Mononuclear cell (primary cell): ENCODE results near the gene PSMD3. TPM values are rescaled to one million over a fixed set of nuclear protein-coding genes. Genes with fewer than 3 reads are reported as not detected.

ENCODE experiments used
- H3K27me3 ChIP-seq: 2 replicates; pipeline ENCODE4 v1.6.0; 2011; ENCODE audit warnings: low read length, control low read depth; ENCODE audit not compliant: insufficient read depth
- H3K4me1 ChIP-seq: 2 replicates; pipeline ENCODE4 v1.5.1; 2011; ENCODE audit warnings: mild to moderate bottlenecking, low read length, control low read depth; ENCODE audit not compliant: insufficient read depth
- H3K4me3 ChIP-seq: 2 replicates; pipeline ENCODE4 v1.5.1; 2011; ENCODE audit warnings: mild to moderate bottlenecking, low read length, moderate library complexity
- H3K9me3 ChIP-seq: 2 replicates; pipeline ENCODE4 v1.5.1; 2011; ENCODE audit warnings: low read depth, mild to moderate bottlenecking, control low read depth, low read length
- total RNA-seq: library from RNA; depleted of rRNA; stranded (reverse); fragments of >200 nt; gene quantifications from one replicate; pipeline ENCODE4 v1.2.3, GENCODE V29; 2012

PSMD3 gene
- total RNA-seq, 1 donor, result 54.9 TPM

DNA sequence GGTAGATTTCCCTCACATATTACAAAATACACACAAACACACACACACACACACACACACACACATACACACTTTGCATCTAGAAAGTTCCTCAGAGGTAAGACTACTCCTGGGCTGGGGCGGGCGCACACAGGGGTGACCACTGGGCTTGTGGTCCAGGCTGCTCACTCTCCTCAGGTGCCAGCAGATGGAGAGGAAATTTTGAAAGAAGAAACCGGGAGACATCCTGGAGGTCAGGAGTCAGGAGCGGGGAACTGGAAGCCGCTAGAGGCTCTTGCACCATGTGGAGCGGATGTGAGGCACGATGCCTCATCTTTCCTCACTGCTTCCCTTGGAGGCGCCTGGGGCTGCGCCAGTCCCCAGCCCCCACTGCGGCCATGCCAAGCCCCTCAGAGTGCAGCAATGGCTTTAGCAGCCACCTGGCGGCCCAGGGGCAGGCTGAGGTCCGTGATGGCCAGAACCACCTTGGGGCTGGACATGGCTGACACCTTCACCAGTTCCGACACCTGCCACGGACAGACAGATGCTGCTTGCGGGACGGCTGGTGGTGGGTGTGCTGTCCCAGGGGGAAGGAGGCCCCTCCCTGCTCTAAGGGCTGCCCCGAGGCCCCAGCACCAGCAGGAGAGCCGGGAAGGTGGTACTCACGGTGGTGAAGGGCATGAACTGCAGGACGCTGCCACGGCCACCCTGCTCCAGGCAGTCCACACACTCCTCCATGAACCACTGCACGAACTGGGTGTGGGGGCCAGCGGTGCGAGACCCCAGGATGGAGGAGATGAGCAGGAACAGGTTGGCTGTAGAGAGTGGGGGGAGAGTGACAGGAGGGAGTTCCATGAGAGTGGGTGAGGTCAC is 38.8 kb downstream of the PSMD3 start:
- Histone ChIP-seq H3K4me3 (no peak overlapping the region), H3K4me1 (no peaks in the 10 kb centered on the region), H3K27me3 (no peaks in the 10 kb centered on the region), H3K9me3 (no peaks in the 10 kb centered on the region)

DNA sequence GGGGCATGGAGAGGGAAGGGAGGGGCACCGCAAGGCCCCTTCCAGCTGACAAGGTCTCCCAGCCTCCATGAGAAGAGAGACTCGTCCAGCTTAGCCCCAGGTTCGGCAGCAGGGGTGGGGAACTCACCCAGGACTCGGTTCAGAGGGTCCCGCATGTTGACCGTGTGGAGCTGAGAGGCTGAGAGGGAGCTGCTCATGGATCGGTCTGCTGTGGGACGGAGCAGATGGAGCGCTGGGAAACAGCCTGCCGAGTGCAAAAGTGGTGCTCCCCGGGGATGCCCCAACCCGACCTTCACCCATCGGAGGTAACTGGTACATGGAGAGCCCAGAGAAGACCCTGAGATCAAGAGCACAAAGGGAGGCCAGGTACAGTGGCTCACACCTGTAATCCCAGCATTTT is 39.5 kb downstream of the PSMD3 start:
- no peaks in the 10 kb centered on the region for H3K4me1 ChIP-seq
- no peaks in the 10 kb centered on the region for H3K9me3 ChIP-seq
- no peaks in the 10 kb centered on the region for H3K27me3 ChIP-seq
- no peak overlapping the region for H3K4me3 ChIP-seq

DNA sequence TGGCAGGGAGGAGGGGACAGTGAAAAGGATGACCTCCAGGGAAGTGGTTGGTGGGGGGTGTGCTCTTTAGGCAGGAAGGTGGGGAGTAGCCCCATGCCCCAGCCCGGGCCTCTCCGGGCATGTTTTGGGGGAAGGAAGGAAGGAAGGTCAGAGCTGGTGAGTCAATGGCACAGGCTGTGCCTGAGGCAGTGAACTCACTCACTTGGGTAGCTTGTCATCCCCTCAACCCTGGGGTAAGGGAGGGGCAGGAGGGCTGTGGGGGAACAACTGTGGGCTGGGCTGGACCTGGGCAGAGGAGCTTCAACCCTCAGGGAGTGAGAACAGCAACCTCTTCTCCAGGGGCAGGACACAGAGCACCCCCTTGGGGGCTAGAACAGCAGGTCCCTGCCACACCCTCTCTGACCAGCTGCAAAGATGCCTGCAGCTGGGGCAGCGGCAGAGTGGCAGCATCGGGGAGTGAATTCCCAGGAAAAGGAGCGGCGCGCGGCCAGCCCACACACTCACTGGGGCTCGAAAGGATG is 40.9 kb downstream of the PSMD3 start:
- Histone ChIP-seq H3K4me1 (peaks cover 9% of the 10 kb centered on the region), H3K4me3 (no peak overlapping the region), H3K9me3 (no peaks in the 10 kb centered on the region), H3K27me3 (no peaks in the 10 kb centered on the region)

- Histone ChIP-seq H3K9me3 (no peaks in the 10 kb centered on the region), H3K27me3 (no peaks in the 10 kb centered on the region), H3K4me1 (peaks cover 14% of the 10 kb centered on the region), H3K4me3 (no peak overlapping the region)
Measured at GRCh38 chr17:40022497-40022896, 41.9 kb downstream of the PSMD3 start.

GRCh38 chr17:40022961-40023541 is 42.4 kb downstream of the PSMD3 start:
- no peaks in the 10 kb centered on the region for H3K9me3 ChIP-seq
- H3K4me3 ChIP-seq, result no peak overlapping the region
- H3K4me1 ChIP-seq, result peaks cover 14% of the 10 kb centered on the region
- no peaks in the 10 kb centered on the region for H3K27me3 ChIP-seq

GRCh38 chr17:40023590-40024292 is 43.1 kb downstream of the PSMD3 start:
- H3K4me1 ChIP-seq, result peaks cover 14% of the 10 kb centered on the region
- H3K27me3 ChIP-seq, result no peaks in the 10 kb centered on the region
- no peak overlapping the region for H3K4me3 ChIP-seq
- no peaks in the 10 kb centered on the region for H3K9me3 ChIP-seq

DNA sequence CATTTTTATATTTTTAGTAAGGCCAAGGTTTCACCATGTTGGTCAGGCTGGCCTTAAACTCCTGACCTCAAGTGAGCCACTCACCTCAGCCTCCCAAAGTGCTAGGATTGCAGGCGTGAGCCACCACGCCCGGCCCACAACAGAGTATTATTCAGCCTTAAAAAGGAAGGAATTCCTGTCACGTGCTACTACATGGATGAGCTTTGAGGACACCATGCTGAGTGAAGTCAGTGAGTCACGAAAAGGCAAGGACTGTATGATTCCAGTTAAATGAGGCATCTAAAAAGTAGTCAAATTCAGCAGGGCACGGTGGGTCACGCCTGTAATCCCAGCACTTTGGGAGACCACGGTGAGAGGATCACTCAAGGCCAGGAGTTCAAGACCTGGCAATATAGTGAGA is 44.3 kb downstream of the PSMD3 start:
- Histone ChIP-seq H3K4me3 (no peak overlapping the region), H3K9me3 (no peaks in the 10 kb centered on the region), H3K27me3 (no peaks in the 10 kb centered on the region), H3K4me1 (peaks cover 14% of the 10 kb centered on the region)

DNA sequence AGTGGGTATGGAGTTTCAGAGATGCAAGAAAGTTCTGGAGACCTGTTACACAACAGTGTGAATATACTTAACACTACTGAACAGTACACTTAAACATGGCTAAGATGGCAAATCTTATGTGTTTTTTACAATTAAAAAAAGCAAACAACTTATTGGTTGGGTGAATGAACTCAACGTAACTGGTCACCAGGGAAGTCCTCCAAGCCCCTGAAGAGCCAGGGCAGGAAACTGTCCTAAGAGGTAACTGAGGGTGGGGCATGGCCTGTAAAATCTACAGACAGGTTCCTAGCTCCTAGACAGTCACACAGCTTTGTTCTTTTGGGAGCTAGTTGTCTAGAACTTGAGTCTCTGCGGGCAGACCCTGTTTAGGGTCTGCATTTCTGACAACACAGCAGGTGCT is 45.0 kb downstream of the PSMD3 start:
- H3K4me1 ChIP-seq, result peaks cover 14% of the 10 kb centered on the region
- H3K27me3 ChIP-seq, result no peaks in the 10 kb centered on the region
- no peaks in the 10 kb centered on the region for H3K9me3 ChIP-seq
- no peak overlapping the region for H3K4me3 ChIP-seq

- no peak overlapping the region for H3K4me3 ChIP-seq
- H3K4me1 ChIP-seq, result peaks cover 14% of the 10 kb centered on the region
- H3K27me3 ChIP-seq, result no peaks in the 10 kb centered on the region
- H3K9me3 ChIP-seq, result no peaks in the 10 kb centered on the region
Measured at GRCh38 chr17:40025991-40026815, 45.6 kb downstream of the PSMD3 start.

GRCh38 chr17:40026816-40027613 is 46.4 kb downstream of the PSMD3 start:
- H3K27me3 ChIP-seq, result no peaks in the 10 kb centered on the region
- no peaks in the 10 kb centered on the region for H3K9me3 ChIP-seq
- H3K4me1 ChIP-seq, result peaks cover 14% of the 10 kb centered on the region
- H3K4me3 ChIP-seq, result no peak overlapping the region

DNA sequence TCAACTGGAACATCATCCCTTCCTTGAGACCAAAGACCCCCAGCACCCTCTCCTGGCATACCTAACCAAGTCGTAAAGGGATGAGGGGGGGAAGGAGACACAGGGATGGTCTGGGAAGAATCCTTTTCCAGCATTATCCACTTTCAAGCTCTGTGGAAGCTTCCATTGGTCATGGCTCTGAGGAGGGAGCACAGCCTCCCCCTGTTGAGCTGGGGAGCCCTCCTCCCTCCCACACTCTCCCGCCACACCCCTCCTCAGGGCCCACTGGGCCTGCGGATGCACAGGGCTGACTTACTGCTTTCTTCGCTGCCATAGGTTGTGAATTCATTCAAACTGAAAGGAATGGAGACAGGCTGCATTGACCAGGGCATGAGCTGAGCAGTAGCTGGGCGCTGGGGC is 47.0 kb downstream of the PSMD3 start:
- Histone ChIP-seq H3K4me1 (peaks cover 14% of the 10 kb centered on the region), H3K27me3 (no peaks in the 10 kb centered on the region), H3K4me3 (no peak overlapping the region), H3K9me3 (no peaks in the 10 kb centered on the region)

DNA sequence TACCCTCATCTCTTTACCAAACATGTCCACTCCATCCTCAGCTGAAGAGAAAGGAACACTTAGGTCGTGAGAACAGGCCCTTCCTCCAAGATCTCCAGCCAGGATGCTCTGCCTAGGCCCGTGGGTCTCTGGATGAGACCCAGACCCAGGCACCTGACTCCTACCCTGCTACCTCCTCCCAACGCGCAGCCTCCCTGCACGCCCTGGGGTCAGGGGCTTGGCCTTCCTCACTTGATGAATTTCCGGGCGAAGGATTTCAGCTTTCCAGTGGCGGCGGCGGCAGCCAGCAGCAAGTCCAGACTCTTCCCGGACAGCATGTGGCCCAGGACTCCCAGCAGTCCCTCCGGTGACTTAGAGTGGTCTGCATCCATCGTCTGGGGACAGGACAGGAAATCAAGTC is 48.0 kb downstream of the PSMD3 start:
- Histone ChIP-seq H3K4me1 (peaks cover 14% of the 10 kb centered on the region), H3K9me3 (no peaks in the 10 kb centered on the region), H3K27me3 (no peaks in the 10 kb centered on the region), H3K4me3 (no peak overlapping the region)

DNA sequence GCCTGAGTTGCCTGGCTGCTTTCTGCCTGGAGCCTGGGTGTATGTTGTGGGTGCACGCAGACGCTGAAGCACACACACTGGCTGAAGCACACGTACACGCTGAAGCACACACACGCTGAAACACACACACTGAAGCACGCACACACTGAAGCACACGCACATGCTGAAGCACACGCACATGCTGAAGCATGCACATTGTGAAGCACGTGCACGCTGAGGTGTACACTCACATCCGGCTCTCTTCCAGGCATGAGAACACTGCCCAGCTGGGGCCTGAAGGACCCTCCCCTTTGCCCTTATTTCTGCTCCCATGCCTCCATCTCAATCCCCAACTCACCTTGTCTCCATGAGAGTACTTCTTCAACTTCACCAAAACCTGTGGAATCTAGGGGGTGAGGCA is 51.1 kb downstream of the PSMD3 start:
- Histone ChIP-seq H3K9me3 (no peaks in the 10 kb centered on the region), H3K4me1 (peaks cover 3% of the 10 kb centered on the region), H3K4me3 (no peak overlapping the region)

More for the DNA sequence above, 51.1 kb downstream of the PSMD3 start:
- H3K27me3 ChIP-seq, result no peaks in the 10 kb centered on the region
